HS-5 (cell line): ENCODE measurements around the gene CCDC40.
A peak's percentile ranks its signal among the peaks of the same experiment; 100 is the strongest.
"Not testable (repeated sequence)": the region's sequence is repeated elsewhere in the genome, so short reads cannot be mapped to it uniquely, and the experiment has no call there.

Experiments
- DNase-seq: peaks from one replicate; pipeline ENCODE4 v3.0.0-alpha.2; 2012; ENCODE audit warnings: low read depth

CCDC40 gene

GRCh38 chr17:80035937-80036714, at the start of gene CCDC40:
CCDC40 (plus strand) TSS chr17:80036642; CDS start chr17:80036663, 21 bp downstream.
- peak; percentile 25 for DNase-seq

- DNase-seq: no peak
Observed at GRCh38 chr17:79987187-79987934, 49.1 kb upstream of the CCDC40 start.

- no peak for DNase-seq
Observed at GRCh38 chr17:79987935-79988184, 48.6 kb upstream of the CCDC40 start.

GRCh38 chr17:79988185-79988971, 48.1 kb upstream of the CCDC40 start:
- DNase-seq: peak; percentile 63

- DNase-seq: no peak
Observed at GRCh38 chr17:79989106-79989835, 47.2 kb upstream of the CCDC40 start.

GRCh38 chr17:79990051-79990592, 46.3 kb upstream of the CCDC40 start:
- DNase-seq: no peak

- no peak for DNase-seq
Observed at GRCh38 chr17:79990704-79991103, 45.7 kb upstream of the CCDC40 start.

GRCh38 chr17:79991140-79991923, 45.1 kb upstream of the CCDC40 start:
- no peak for DNase-seq

- DNase-seq: no peak
Observed at GRCh38 chr17:79991924-79992648, 44.4 kb upstream of the CCDC40 start.

GRCh38 chr17:79992649-79993389, 43.6 kb upstream of the CCDC40 start:
- DNase-seq: no peak

GRCh38 chr17:79993390-79994227, 42.8 kb upstream of the CCDC40 start:
- peak; percentile 56 for DNase-seq

- not testable (repeated sequence) for DNase-seq
Observed at GRCh38 chr17:79994228-79994569, 42.2 kb upstream of the CCDC40 start.

GRCh38 chr17:79994602-79995001, 41.8 kb upstream of the CCDC40 start:
- DNase-seq: no peak

- no peak for DNase-seq
Observed at GRCh38 chr17:79995696-79996095, 40.7 kb upstream of the CCDC40 start.

- no peak for DNase-seq
Observed at GRCh38 chr17:79996291-79996690, 40.2 kb upstream of the CCDC40 start.

GRCh38 chr17:79997011-79997660, 39.3 kb upstream of the CCDC40 start:
- DNase-seq: no peak

- no peak for DNase-seq
Observed at GRCh38 chr17:80000136-80000535, 36.3 kb upstream of the CCDC40 start.
